IPS-20b (cell line): ENCODE data around the gene CEL.
A peak's percentile ranks its signal among the peaks of the same experiment; 100 is the strongest.
"Not testable (repeated sequence)": the region's sequence is repeated elsewhere in the genome, so short reads cannot be mapped to it uniquely, and the experiment has no call there.

Experiments
- H3K27ac ChIP-seq: one replicate; pipeline ENCODE4 v1.5.1; 2013; ENCODE audit warnings: low read length
- H3K27me3 ChIP-seq: 2 replicates; pipeline ENCODE4 v1.6.1; 2013; ENCODE audit warnings: mild to moderate bottlenecking, low read length, inconsistent platforms; ENCODE audit not compliant: insufficient read depth
- H3K36me3 ChIP-seq: 2 replicates; pipeline ENCODE4 v1.6.1; 2013; ENCODE audit warnings: low read depth, mild to moderate bottlenecking, inconsistent platforms, low read length, moderate library complexity; ENCODE audit not compliant: insufficient read depth
- H3K4me1 ChIP-seq: 2 replicates; pipeline ENCODE4 v1.6.1; 2013; ENCODE audit warnings: mild to moderate bottlenecking, control low read depth, inconsistent platforms, low read length, moderate library complexity; ENCODE audit not compliant: insufficient read depth
- H3K4me3 ChIP-seq: 2 replicates; pipeline ENCODE4 v1.5.1; 2013; ENCODE audit warnings: mild to moderate bottlenecking, low read length, inconsistent platforms
- H3K9ac ChIP-seq: 2 replicates; pipeline ENCODE4 v1.6.1; 2013; ENCODE audit warnings: low read depth, mild to moderate bottlenecking, inconsistent platforms, low read length, moderate library complexity
- H3K9me3 ChIP-seq: 2 replicates; pipeline ENCODE4 v1.6.1; 2013; ENCODE audit warnings: mild to moderate bottlenecking, low read depth, low read length, inconsistent platforms; ENCODE audit not compliant: insufficient read depth

CEL gene

GRCh38 chr9:133061764-133062145 lies at the start of gene CEL:
TSS of gene CEL (plus strand) at chr9:133061981. CDS start at chr9:133062003, 22 bp downstream.
- not testable (repeated sequence) for H3K27me3 ChIP-seq, H3K9ac ChIP-seq, H3K9me3 ChIP-seq, H3K4me3 ChIP-seq, H3K27ac ChIP-seq
- Histone ChIP-seq H3K36me3 (peaks cover 16% of the 10 kb centered on the region), H3K4me1 (peaks cover 11% of the 10 kb centered on the region)

- H3K36me3 ChIP-seq = no peaks in the 10 kb centered on the region
- no peaks in the 10 kb centered on the region for H3K4me1 ChIP-seq
- H3K9me3 ChIP-seq = no peaks in the 10 kb centered on the region
- H3K27me3 ChIP-seq = peaks cover 10% of the 10 kb centered on the region; the same call in 1 of the 2 replicates
- H3K27ac ChIP-seq = no peak overlapping the region
- H3K4me3 ChIP-seq = no peak overlapping the region
- no peak overlapping the region for H3K9ac ChIP-seq
Measured at GRCh38 chr9:133014696-133015095, 47.1 kb upstream of the CEL start.

- Histone ChIP-seq H3K36me3 (no peaks in the 10 kb centered on the region), H3K4me3 (no peak overlapping the region), H3K27me3 (peaks cover 13% of the 10 kb centered on the region; the same call in 1 of the 2 replicates), H3K27ac (no peak overlapping the region), H3K9me3 (no peaks in the 10 kb centered on the region), H3K9ac (no peak overlapping the region), H3K4me1 (no peaks in the 10 kb centered on the region)
Measured at GRCh38 chr9:133023117-133023890, 38.5 kb upstream of the CEL start.

- no peak overlapping the region for H3K27ac ChIP-seq
- H3K9ac ChIP-seq = no peak overlapping the region
- no peaks in the 10 kb centered on the region for H3K36me3 ChIP-seq
- H3K27me3 ChIP-seq = peaks cover 13% of the 10 kb centered on the region; the same call in 1 of the 2 replicates
- H3K9me3 ChIP-seq = no peaks in the 10 kb centered on the region
- no peak overlapping the region for H3K4me3 ChIP-seq
- no peaks in the 10 kb centered on the region for H3K4me1 ChIP-seq
Measured at GRCh38 chr9:133026426-133026825, 35.4 kb upstream of the CEL start.

- Histone ChIP-seq H3K27me3 (peaks cover 9% of the 10 kb centered on the region; the same call in 1 of the 2 replicates), H3K36me3 (no peaks in the 10 kb centered on the region), H3K4me3 (no peak overlapping the region), H3K4me1 (peaks cover 4% of the 10 kb centered on the region; the same call in 1 of the 2 replicates), H3K9me3 (no peaks in the 10 kb centered on the region), H3K9ac (no peak overlapping the region), H3K27ac (no peak overlapping the region)
Measured at GRCh38 chr9:133027134-133027533, 34.6 kb upstream of the CEL start.

- Histone ChIP-seq H3K9ac (no peak overlapping the region), H3K4me3 (no peak overlapping the region), H3K4me1 (peaks cover 11% of the 10 kb centered on the region; the same call in 1 of the 2 replicates), H3K36me3 (peaks cover 7% of the 10 kb centered on the region; the same call in 1 of the 2 replicates), H3K27me3 (0 out of 2 replicates have a peak, but pooled peaks cover 8% of the 10 kb centered on the region), H3K27ac (no peak overlapping the region), H3K9me3 (no peaks in the 10 kb centered on the region)
Measured at GRCh38 chr9:133028221-133028620, 33.6 kb upstream of the CEL start.

GRCh38 chr9:133029994-133030316 lies 31.8 kb upstream of the CEL start:
- no peak overlapping the region for H3K27ac ChIP-seq
- peak overlapping the region; percentile 94 for H3K9ac ChIP-seq
- peaks cover 17% of the 10 kb centered on the region; the same call in 1 of the 2 replicates for H3K36me3 ChIP-seq
- H3K4me3 ChIP-seq = peak overlapping the region; percentile 95
- H3K4me1 ChIP-seq = peaks cover 11% of the 10 kb centered on the region; the same call in 1 of the 2 replicates
- H3K9me3 ChIP-seq = no peaks in the 10 kb centered on the region
- H3K27me3 ChIP-seq = 0 out of 2 replicates have a peak, but pooled peaks cover 8% of the 10 kb centered on the region

- peaks cover 11% of the 10 kb centered on the region; the same call in 1 of the 2 replicates for H3K4me1 ChIP-seq
Measured at GRCh38 chr9:133030317-133031129, 31.3 kb upstream of the CEL start, which contains the start of gene GTF3C5. TSS of gene GTF3C5 (plus strand) at chr9:133030997. CDS start at chr9:133031012, 15 bp downstream.

GRCh38 chr9:133031130-133031422 lies 30.7 kb upstream of the CEL start:
- peaks cover 11% of the 10 kb centered on the region; the same call in 1 of the 2 replicates for H3K4me1 ChIP-seq

More at GRCh38 chr9:133030317-133031129, 31.3 kb upstream of the CEL start, which contains the start of gene GTF3C5:
- Histone ChIP-seq H3K27ac (peak within 1 kb of the TSS; percentile 95), H3K9ac (peak within 1 kb of the TSS; percentile 94), H3K27me3 (0 out of 2 replicates have a peak, but pooled peaks cover 8% of the 10 kb centered on the region), H3K9me3 (no peaks in the 10 kb centered on the region), H3K36me3 (peaks cover 17% of the 10 kb centered on the region; the same call in 1 of the 2 replicates), H3K4me3 (peak within 1 kb of the TSS; percentile 95)

GRCh38 chr9:133031496-133031911 lies 30.3 kb upstream of the CEL start:
- Histone ChIP-seq H3K36me3 (peaks cover 17% of the 10 kb centered on the region; the same call in 1 of the 2 replicates), H3K27ac (no peak overlapping the region), H3K4me1 (peaks cover 11% of the 10 kb centered on the region; the same call in 1 of the 2 replicates), H3K9me3 (no peaks in the 10 kb centered on the region), H3K4me3 (peak overlapping the region; percentile 95), H3K9ac (peak overlapping the region; percentile 94; the same call in 1 of the 2 replicates), H3K27me3 (0 out of 2 replicates have a peak, but pooled peaks cover under 1% of the 10 kb centered on the region)

More at GRCh38 chr9:133031130-133031422, 30.7 kb upstream of the CEL start:
- Histone ChIP-seq H3K9ac (peak overlapping the region; percentile 94), H3K9me3 (no peaks in the 10 kb centered on the region), H3K27ac (peak overlapping the region; percentile 95), H3K27me3 (0 out of 2 replicates have a peak, but pooled peaks cover 5% of the 10 kb centered on the region), H3K36me3 (peaks cover 17% of the 10 kb centered on the region; the same call in 1 of the 2 replicates), H3K4me3 (peak overlapping the region; percentile 95)

- no peaks in the 10 kb centered on the region for H3K9me3 ChIP-seq
- 0 out of 2 replicates have a peak overlapping the region, but pooled peaks have one; percentile 3 for H3K9ac ChIP-seq
- H3K27me3 ChIP-seq = no peaks in the 10 kb centered on the region
- H3K4me1 ChIP-seq = peaks cover 11% of the 10 kb centered on the region; the same call in 1 of the 2 replicates
- peak overlapping the region; percentile 95 for H3K4me3 ChIP-seq
- no peak overlapping the region for H3K27ac ChIP-seq
- H3K36me3 ChIP-seq = peaks cover 17% of the 10 kb centered on the region; the same call in 1 of the 2 replicates
Measured at GRCh38 chr9:133032171-133032570, 29.6 kb upstream of the CEL start.
